ENCODE measurements around the gene C1QB. TPM values are rescaled to one million over a fixed set of nuclear protein-coding genes. Genes with fewer than 3 reads are reported as not detected.

The C1QB gene
- total and polyA plus RNA-seq, 2 of the 8 experiments (the other 6 are each of a cell fraction or from before 2014, with no cell fraction given), result not detected

- Histone ChIP-seq H2AK5ac (ENCODE audit: low read depth, low read length) (no peak overlapping the region), H4K20me1 (replicated peaks in 1 of 2; ENCODE audit: control insufficient read depth in 1 of 2, insufficient read depth in 2 of 2, low read length in 2 of 2) (peaks cover 0 to 4% of the 10 kb centered on the region in 2 experiments), H2BK20ac (ENCODE audit: low read length) (no peak overlapping the region), H3K23ac (ENCODE audit: insufficient read length) (no peak overlapping the region), H3K14ac (ENCODE audit: insufficient read length) (no peak overlapping the region), H3K56ac (replicated peaks; ENCODE audit: insufficient read length, low read depth, low read length) (no peak overlapping the region), H4K8ac (ENCODE audit: extremely low read depth, insufficient read depth, low read length) (no peak overlapping the region; the same call in 1 of the 2 replicates), H3K27ac (ENCODE audit: low read depth, low read length) (no peak overlapping the region), H3K36me3 (ENCODE audit: control insufficient read depth in 2 of 4, insufficient read depth in 4 of 4, low read length in 3 of 4) (no peaks in the 10 kb centered on the region), H2BK120ac (replicated peaks; ENCODE audit: low read depth, low read length) (no peak overlapping the region), H3K4ac (replicated peaks; ENCODE audit: insufficient read length, low read depth, low read length) (no peak overlapping the region), H2BK12ac (ENCODE audit: low read depth, low read length) (no peak overlapping the region), H3K9me3 (ENCODE audit: insufficient read depth in 2 of 2, low read depth in 1 of 2, low read length in 1 of 2) (no peaks in the 10 kb centered on the region), H2AFZ (ENCODE audit: low read length) (no peak overlapping the region), H2BK15ac (ENCODE audit: low read length) (no peak overlapping the region), H4K91ac (replicated peaks; ENCODE audit: insufficient read length, low read length) (no peak overlapping the region), H4K5ac (ENCODE audit: insufficient read length, low read depth, low read length) (no peak overlapping the region), H2BK5ac (ENCODE audit: low read depth, low read length) (no peak overlapping the region), H3K18ac (ENCODE audit: extremely low read depth, low read length) (no peak overlapping the region; the same call in 1 of the 2 replicates), H3K27me3 (replicated peaks in 1 of 4; ENCODE audit: control insufficient read depth in 3 of 4, extremely low read depth in 1 of 4, insufficient read depth in 3 of 4, low read length in 3 of 4) (no peaks in the 10 kb centered on the region; a peak in 1 of 7 replicates), H3K79me2 (ENCODE audit: control insufficient read depth in 1 of 2, insufficient read depth in 2 of 2, low read length in 2 of 2) (no peaks in the 10 kb centered on the region), H3K23me2 (ENCODE audit: low read depth, low read length) (no peaks in the 10 kb centered on the region), H3K4me3 (ENCODE audit: extremely low read depth in 1 of 4, insufficient read depth in 2 of 4, low read depth in 3 of 4, low read length in 4 of 4) (no peak overlapping the region), H3K4me2 (ENCODE audit: insufficient read depth in 1 of 2, low read depth in 2 of 2, low read length in 2 of 2) (no peak overlapping the region), H3K79me1 (ENCODE audit: low read depth, low read length) (no peaks in the 10 kb centered on the region), H3K9ac (replicated peaks in 1 of 4; ENCODE audit: extremely low read depth in 1 of 4, low read depth in 3 of 4, low read length in 3 of 4) (no peak overlapping the region), H3K4me1 (replicated peaks in 1 of 4; ENCODE audit: control insufficient read depth in 3 of 4, insufficient read depth in 4 of 4, low read length in 3 of 4) (peaks cover 0 to 5% (median under 1%) of the 10 kb centered on the region in 4 experiments; a peak in 3 of 7 replicates)
- ChIA-PET POLR2A (ENCODE audit: partially characterized antibody) (interaction anchor here (1.3 kb wide), 1 partner anchor 21 kb away, joined by 5 read pairs; no protein-coding TSS in a partner anchor), CTCF (ENCODE audit: partially characterized antibody) (interaction anchor here (0.7 to 2.1 kb wide), 4 partner anchors 16 to 202 kb away, joined by 3 to 5 read pairs (median 4); partner anchors contain the start of gene C1QA)
- TF ChIP-seq TAF7 (optimal IDR thresholded peaks at IDR 0.05; ENCODE audit: borderline replicate concordance, low read depth, low read length) (no peak), CEBPB (IDR thresholded peaks at IDR 0.05; ENCODE audit: low read depth, low read length) (no peak), EGR1 (IDR thresholded peaks at IDR 0.05; ENCODE audit: borderline replicate concordance, low read depth, low read length) (no peak), HDAC2 (IDR thresholded peaks at IDR 0.05; ENCODE audit: borderline replicate concordance in 1 of 2, low read depth in 2 of 2, low read length in 2 of 2) (no peak), FOSL1 (IDR thresholded peaks at IDR 0.05; ENCODE audit: insufficient read depth, low read depth, low read length) (no peak)
- WGBS, 2 experiments (ENCODE audit: extremely low coverage in 1 of 2, insufficient coverage in 1 of 2, insufficient read length in 1 of 2, insufficient replicate concordance in 2 of 2, low coverage in 1 of 2, low lambda C conversion rate in 2 of 2, missing lambda C conversion rate in 1 of 2), result 85% methylated on average over 13 of the region's 16 CpGs; no CpG with 5 or more reads in 1 of the 2 experiments
- DNase-seq (ENCODE audit: low read depth in 1 of 2, low spot score in 2 of 2) (no peak), FAIRE-seq (no peak)
Measured at GRCh38 chr1:22618056-22618455, 35.0 kb upstream of the C1QB start.
